GM19043 (cell line): Measurements from ENCODE around the gene HIVEP2.
A peak's percentile ranks its signal among the peaks of the same experiment; 100 is the strongest.

ENCODE experiments used
- ATAC-seq: cut with Tn5 transposase; IDR thresholded peaks from one replicate; pipeline ENCODE4 v1.9.1; 2021; ENCODE audit warnings: low read depth; ENCODE audit not compliant: unreplicated experiment

The HIVEP2 gene

GRCh38 chr6:142797159-142797558 lies 147.8 kb downstream of the HIVEP2 start:
- no peak for ATAC-seq

DNA sequence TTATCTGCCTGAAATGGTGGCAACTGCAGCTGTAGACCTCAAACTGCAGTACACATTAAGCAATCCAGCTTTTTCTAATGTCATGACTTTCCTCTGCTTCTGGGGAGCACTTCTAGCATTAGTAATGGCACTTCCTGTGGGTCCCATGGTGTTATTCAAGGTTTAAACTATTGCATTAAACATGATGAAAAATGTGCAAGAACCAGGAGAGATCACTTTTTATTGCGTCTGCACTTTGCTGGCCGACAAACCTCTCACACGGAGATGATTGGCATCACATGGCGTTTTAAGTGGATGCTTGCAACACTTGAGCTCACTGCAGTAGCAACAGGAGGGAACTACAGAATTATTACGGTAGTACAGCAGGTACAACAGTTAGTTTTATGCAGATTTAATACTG lies 148.4 kb downstream of the HIVEP2 start:
- ATAC-seq: no peak

DNA sequence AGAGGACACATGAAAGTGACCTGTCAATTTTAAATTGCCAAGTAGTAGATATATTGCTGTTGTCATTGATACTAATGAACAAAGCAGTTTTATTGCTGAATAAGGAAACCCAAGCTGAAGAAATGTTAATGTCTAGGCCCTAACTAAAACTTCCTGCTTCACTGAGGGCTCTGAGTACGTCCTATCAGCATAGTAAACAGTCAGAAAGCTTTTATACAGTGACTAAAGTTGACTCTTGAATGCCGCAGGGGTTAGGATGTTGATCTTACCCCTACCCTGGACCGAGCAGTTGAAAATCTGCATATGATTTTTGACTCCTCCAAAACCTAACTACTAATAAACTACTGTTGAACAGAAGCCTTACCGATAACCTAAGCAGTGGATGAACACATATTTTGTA lies 149.0 kb downstream of the HIVEP2 start:
- no peak for ATAC-seq

DNA sequence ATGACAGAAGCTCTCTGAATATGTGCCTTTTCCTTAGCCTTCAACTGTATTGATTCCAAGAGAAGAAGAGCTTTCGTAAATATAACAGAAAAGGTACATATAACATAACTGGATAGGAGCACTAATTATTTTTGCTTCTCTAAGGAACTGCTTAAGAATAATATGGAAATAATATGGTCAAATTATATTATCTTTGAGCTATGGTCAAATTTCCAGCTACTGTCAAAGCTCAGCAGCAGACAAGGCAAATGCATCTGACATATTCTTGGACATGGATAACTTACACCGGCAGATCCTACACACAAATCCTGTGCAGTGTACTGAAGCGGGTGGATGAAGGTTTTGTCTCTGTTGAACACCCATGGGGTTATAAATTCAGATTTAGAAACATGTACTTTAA lies 150.6 kb downstream of the HIVEP2 start:
- no peak for ATAC-seq

GRCh38 chr6:142790257-142790656 lies 154.7 kb downstream of the HIVEP2 start:
- no peak for ATAC-seq

GRCh38 chr6:142787422-142787821 lies 157.6 kb downstream of the HIVEP2 start:
- no peak for ATAC-seq

- ATAC-seq: no peak
Measured at GRCh38 chr6:142786476-142786875, 158.5 kb downstream of the HIVEP2 start.

- peak; percentile 98 for ATAC-seq
Measured at GRCh38 chr6:142784344-142784743, 160.6 kb downstream of the HIVEP2 start.

DNA sequence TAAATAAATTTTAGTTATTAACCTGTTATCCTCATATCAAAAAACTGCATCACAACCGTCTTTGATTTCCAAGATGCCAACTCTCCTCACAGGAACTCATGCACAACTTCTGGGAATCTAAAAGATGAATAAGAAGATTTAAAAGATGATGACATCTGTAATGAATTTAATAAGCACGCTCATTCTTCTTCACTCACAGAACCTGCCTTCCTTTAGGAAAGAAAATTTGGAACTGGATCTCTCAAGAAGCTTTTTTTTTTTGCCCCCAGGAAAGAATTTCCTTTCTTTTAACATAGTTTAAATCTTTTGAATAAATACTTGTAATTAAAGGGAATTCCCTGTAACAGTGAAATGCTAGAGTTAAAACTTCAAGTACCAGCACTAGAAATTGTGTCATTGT lies 161.5 kb downstream of the HIVEP2 start:
- ATAC-seq: no peak

- no peak for ATAC-seq
Measured at GRCh38 chr6:142781129-142781528, 163.8 kb downstream of the HIVEP2 start.

DNA sequence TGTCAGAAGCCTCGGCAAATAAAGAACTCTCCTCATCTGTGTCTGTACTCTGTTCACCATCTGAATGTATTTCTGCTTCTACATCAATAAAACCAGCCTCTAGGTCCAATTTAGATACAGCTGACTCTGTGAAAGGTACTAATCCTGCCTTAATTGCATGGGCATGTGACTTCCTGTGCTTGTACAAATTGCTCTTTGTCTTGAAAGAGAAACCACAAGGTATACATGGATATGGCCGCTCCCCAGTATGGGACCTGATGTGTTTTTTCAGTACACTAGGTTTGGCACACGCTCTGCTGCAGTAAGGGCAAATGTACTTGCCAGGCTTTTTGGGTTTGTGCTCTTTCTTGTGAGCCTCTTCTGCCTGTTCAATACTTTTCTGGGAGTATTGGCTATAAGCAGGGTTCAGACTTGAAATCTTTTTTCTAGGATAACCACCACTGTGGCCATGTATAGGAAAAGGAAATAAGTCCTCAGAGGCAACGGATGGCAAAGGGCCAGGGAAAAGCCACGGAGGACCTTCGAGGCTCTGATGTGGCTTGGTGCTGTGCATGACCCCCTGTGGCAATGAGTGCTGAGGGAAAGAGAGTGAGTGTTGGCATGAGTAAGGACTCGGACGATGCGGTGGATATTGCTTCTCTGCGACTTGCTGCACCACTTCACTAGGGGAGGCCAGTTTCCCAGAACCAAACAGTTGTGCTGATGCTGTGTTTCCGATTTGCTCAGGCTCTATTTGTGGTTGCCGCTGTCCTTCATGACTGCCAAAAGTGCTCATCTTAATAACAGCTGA lies 170.9 kb downstream of the HIVEP2 start:
- no peak for ATAC-seq

GRCh38 chr6:142773324-142773723 lies 171.7 kb downstream of the HIVEP2 start:
- no peak for ATAC-seq

DNA sequence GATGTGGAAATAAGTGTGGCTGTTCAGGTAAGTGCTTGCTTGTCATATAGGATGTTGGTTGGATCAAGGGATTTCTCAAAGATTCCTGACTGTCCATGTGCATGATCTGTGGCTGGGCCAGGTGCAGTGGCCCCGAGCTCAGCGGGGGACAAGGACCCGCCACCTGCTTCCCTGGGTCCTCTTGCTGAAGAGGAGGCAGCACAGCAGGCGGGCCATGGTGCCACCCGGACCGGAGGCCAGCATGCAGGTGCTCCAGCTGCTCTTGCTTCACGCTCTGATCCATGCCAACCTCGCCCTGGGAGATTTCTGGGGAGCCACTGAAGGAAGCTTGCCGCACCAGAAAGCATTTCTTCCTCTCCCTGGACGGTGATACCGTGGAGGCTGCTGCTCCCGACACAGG lies 173.8 kb downstream of the HIVEP2 start:
- ATAC-seq: no peak

GRCh38 chr6:142765306-142765705 lies 179.7 kb downstream of the HIVEP2 start:
- no peak for ATAC-seq

DNA sequence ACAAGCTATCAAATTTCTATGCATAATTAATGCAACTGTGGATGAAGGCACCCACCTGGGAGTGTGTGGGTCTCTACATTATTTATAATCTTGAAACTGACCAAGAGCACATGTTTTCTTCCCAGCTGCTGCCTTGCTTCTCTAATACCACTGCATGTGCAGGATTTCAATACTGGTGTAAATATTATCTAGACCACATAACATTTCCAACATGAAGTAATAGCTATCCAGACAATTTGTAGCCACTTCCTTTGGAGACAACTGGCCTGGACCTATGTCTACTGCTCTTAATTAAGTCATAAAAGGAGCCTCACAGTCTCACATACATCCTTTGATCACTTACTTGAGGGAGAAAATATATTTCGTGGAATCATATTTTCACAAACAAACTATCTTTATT lies 180.7 kb downstream of the HIVEP2 start:
- no peak for ATAC-seq

GRCh38 chr6:142763205-142763604 lies 181.8 kb downstream of the HIVEP2 start:
- no peak for ATAC-seq

- peak; percentile 81 for ATAC-seq
Measured at GRCh38 chr6:142761756-142762155, 183.2 kb downstream of the HIVEP2 start.

DNA sequence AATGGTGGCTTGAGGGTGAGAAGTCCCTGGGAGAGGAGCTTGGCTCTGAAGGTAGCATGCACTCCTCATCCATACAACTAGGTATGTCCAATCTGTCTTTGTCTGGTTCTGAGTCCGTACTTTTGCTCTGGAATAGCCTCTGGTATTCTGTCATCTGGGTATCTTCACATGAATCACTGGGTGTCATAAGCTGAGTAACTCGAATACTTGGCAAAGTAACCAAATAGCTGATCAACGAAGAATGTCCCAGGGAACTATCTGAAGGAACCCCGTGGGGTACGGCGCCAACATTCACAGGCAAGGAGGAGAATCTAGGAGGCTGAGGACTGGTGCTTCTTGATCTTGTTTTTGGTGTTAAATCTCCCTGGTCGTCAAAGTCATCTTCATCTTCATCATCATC lies 184.8 kb downstream of the HIVEP2 start:
- no peak for ATAC-seq

DNA sequence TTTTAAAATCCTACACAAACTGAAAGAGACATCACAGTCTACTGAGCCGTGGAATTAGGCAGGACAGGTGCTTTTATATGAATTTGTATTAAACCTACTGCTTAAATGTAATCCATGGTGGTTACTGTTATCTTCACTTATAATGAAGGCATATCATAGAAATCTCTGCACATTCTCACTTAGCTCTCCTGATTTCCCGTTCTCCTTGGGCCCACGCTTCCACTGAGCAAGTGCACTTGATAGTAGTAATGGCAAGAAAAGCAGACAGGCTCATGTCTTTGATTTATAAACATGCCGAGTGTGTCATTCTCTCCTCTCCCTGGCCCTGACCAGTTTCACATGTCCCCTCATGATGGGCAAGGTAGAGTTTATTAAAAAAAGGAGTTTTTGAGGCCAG lies 186.3 kb downstream of the HIVEP2 start:
- no peak for ATAC-seq

DNA sequence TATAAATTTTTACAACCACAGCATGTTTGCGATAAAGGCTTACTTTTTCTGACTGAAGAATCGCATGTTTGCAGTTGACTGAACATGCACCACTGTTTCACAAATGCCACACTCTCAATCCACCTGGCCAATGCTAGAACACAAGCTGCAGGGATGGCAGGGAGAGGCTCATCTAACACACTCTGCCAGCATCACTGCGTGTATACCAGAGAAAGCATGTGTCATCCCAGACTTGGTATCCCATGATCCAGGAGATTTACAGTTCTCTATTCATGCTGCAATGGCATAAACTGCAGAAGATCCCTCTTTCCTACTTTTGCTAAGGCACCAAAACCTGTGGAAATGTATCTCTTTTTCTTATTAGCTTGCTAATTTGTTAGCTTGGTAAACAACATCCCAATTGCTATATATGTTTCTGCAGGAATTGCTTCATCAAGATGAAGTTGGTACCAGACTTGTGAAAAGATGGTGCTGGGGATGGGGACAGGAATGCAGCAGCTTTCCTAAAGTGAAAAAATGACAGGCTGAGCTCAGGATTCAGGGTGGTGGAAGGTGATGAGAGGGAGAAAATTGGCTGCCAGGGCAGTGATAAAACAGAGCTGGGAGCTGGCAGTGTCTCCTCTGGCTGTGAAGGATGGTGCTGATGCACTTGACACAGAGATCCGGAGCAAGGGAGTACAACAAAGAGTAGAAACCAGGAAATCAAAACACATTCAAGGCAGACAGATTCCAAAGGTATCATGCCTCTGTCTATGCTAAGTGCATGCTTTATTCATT lies 186.9 kb downstream of the HIVEP2 start:
- ATAC-seq: no peak

- ATAC-seq: no peak
Measured at GRCh38 chr6:142756215-142756630, 188.8 kb downstream of the HIVEP2 start.

- ATAC-seq: no peak
Measured at GRCh38 chr6:142753196-142753595, 191.8 kb downstream of the HIVEP2 start.
